Germinal center (tissue), 1 donor: ENCODE results near the gene KCNJ6.

Source experiments
- DNase-seq: peaks from one replicate; pipeline ENCODE4 v3.0.0; 2012; ENCODE audit warnings: mixed read lengths, low spot score

KCNJ6 gene

GRCh38 chr21:37817242-37817641 lies 99.0 kb downstream of the KCNJ6 start:
- no peak for DNase-seq

- no peak for DNase-seq
These were observed 100.4 kb downstream of the KCNJ6 start for GRCh38 chr21:37815893-37816292.

- DNase-seq, result no peak
These were observed 104.5 kb downstream of the KCNJ6 start for GRCh38 chr21:37811711-37812110.

- DNase-seq, result no peak
These were observed 108.0 kb downstream of the KCNJ6 start for GRCh38 chr21:37808261-37808660.

- DNase-seq, result no peak
These were observed 111.0 kb downstream of the KCNJ6 start for GRCh38 chr21:37805266-37805665.

GRCh38 chr21:37804001-37804400 lies 112.3 kb downstream of the KCNJ6 start:
- no peak for DNase-seq

- no peak for DNase-seq
These were observed 113.1 kb downstream of the KCNJ6 start for GRCh38 chr21:37803101-37803651.

- DNase-seq, result no peak
These were observed 115.7 kb downstream of the KCNJ6 start for GRCh38 chr21:37800456-37801061.

GRCh38 chr21:37800057-37800455 lies 116.2 kb downstream of the KCNJ6 start:
- DNase-seq, result no peak

GRCh38 chr21:37799211-37800056 lies 116.8 kb downstream of the KCNJ6 start:
- DNase-seq, result no peak

GRCh38 chr21:37797403-37797802 lies 118.9 kb downstream of the KCNJ6 start:
- no peak for DNase-seq

- DNase-seq, result no peak
These were observed 120.2 kb downstream of the KCNJ6 start for GRCh38 chr21:37796011-37796410.

- DNase-seq, result no peak
These were observed 122.6 kb downstream of the KCNJ6 start for GRCh38 chr21:37793660-37794059.

- no peak for DNase-seq
These were observed 124.2 kb downstream of the KCNJ6 start for GRCh38 chr21:37792046-37792445.

- no peak for DNase-seq
These were observed 125.4 kb downstream of the KCNJ6 start for GRCh38 chr21:37790905-37791304.

- no peak for DNase-seq
These were observed 127.8 kb downstream of the KCNJ6 start for GRCh38 chr21:37788503-37788902.

- DNase-seq, result no peak
These were observed 128.8 kb downstream of the KCNJ6 start for GRCh38 chr21:37787456-37787855.

GRCh38 chr21:37784591-37785318 lies 131.5 kb downstream of the KCNJ6 start:
- DNase-seq, result no peak

- DNase-seq, result no peak
These were observed 133.2 kb downstream of the KCNJ6 start for GRCh38 chr21:37783016-37783415.

- DNase-seq, result no peak
These were observed 135.0 kb downstream of the KCNJ6 start for GRCh38 chr21:37780991-37781983.

GRCh38 chr21:37771181-37771580 lies 145.1 kb downstream of the KCNJ6 start:
- DNase-seq, result no peak
